Smooth muscle cell (in vitro differentiated cells): ENCODE measurements around the gene MBD5. TPM values are rescaled to one million over a fixed set of nuclear protein-coding genes. Genes with fewer than 3 reads are reported as not detected.
A peak's percentile ranks its signal among the peaks of the same experiment; 100 is the strongest.

ENCODE experiments used
- DNase-seq: peaks from one replicate; lab custom pipeline; 2025; ENCODE audit not compliant: unreplicated experiment; lab: John Stamatoyannopoulos, UW
- H2AFZ ChIP-seq: fragments of 200-600 bp; sonication (generic); 2 replicates; pipeline ENCODE4 v1.6.0; 2016; ENCODE audit warnings: antibody characterized with exemption, low read depth, mild to moderate bottlenecking
- H3F3A ChIP-seq: fragments of 200-600 bp; sonication (generic); 2 replicates; pipeline ENCODE4 v1.6.0; 2017; ENCODE audit warnings: antibody characterized with exemption, low read depth
- H3K27ac ChIP-seq: fragments of 200-600 bp; sonication (generic); 2 replicates; pipeline ENCODE4 v1.5.1; 2016; ENCODE audit warnings: low read depth, mild to moderate bottlenecking
- H3K27me3 ChIP-seq: fragments of 200-600 bp; sonication (generic); 2 replicates; pipeline ENCODE4 v1.6.1; 2016; ENCODE audit warnings: low read depth, mild to moderate bottlenecking
- H3K36me3 ChIP-seq: fragments of 200-600 bp; sonication (generic); 2 replicates; pipeline ENCODE4 v1.5.1; 2016; ENCODE audit warnings: low read depth
- H3K4me1 ChIP-seq: fragments of 200-600 bp; sonication (generic); 2 replicates; pipeline ENCODE4 v1.5.1; 2016; ENCODE audit warnings: low read depth
- H3K4me2 ChIP-seq: fragments of 200-600 bp; sonication (generic); 2 replicates; pipeline ENCODE4 v1.6.0; 2016; ENCODE audit warnings: mild to moderate bottlenecking
- H3K4me3 ChIP-seq: fragments of 200-600 bp; sonication (generic); 2 replicates; pipeline ENCODE4 v1.5.1; 2016; ENCODE audit warnings: mild to moderate bottlenecking
- H3K79me2 ChIP-seq: fragments of 200-600 bp; sonication (generic); 2 replicates; pipeline ENCODE4 v1.6.0; 2016; ENCODE audit warnings: low read depth, mild to moderate bottlenecking
- H3K9ac ChIP-seq: fragments of 200-600 bp; sonication (generic); 2 replicates; pipeline ENCODE4 v1.6.0; 2016; ENCODE audit warnings: low read depth
- H3K9me3 ChIP-seq: fragments of 200-600 bp; sonication (generic); replicated peaks from 2 replicates; pipeline ENCODE4 v1.5.1; 2016; ENCODE audit warnings: low read depth
- H4K20me1 ChIP-seq: fragments of 200-600 bp; sonication (generic); 2 replicates; pipeline ENCODE4 v1.6.0; 2016; ENCODE audit warnings: low read depth
- CTCF ChIP-seq: fragments of 200-600 bp; sonication (generic); IDR thresholded peaks from 2 replicates; pipeline ENCODE4 v1.5.1; 2017; ENCODE audit warnings: borderline replicate concordance, mild to moderate bottlenecking, antibody characterized with exemption; ENCODE audit not compliant: insufficient read depth, poor library complexity, severe bottlenecking
- WGBS: methylation state at CpG from one replicate; pipeline ENCODE4 v1.1.7; 2016; ENCODE audit warnings: low lambda C conversion rate; 5-methylcytosine and 5-hydroxymethylcytosine counted together
- polyA plus RNA-seq: library from polyadenylated mRNA; unstranded; fragments of >200 nt; fragmentation: Nextera tagmentation; extraction: Ambion mirVana; gene quantifications from 2 replicates; pipeline ENCODE4 v1.2.1, GENCODE V29; 2016
- total RNA-seq: library from RNA; depleted of rRNA; stranded (reverse); fragments of >200 nt; gene quantifications from 2 replicates; pipeline ENCODE4 v1.2.3, GENCODE V29; 2014

MBD5 gene
- total and polyA plus RNA-seq, 2 experiments from 2014 or later = 25.7 to 31.2 TPM

- Histone ChIP-seq H3K4me1 (no peaks in the 10 kb centered on the region), H3K36me3 (no peaks in the 10 kb centered on the region), H3K9ac (no peak overlapping the region), H2AFZ (no peak overlapping the region), H3K4me3 (no peak overlapping the region), H3K79me2 (peaks cover 23% of the 10 kb centered on the region), H3F3A (no peaks in the 10 kb centered on the region), H4K20me1 (peaks cover 42% of the 10 kb centered on the region), H3K27ac (no peak overlapping the region), H3K9me3 (no peaks in the 10 kb centered on the region), H3K27me3 (no peaks in the 10 kb centered on the region), H3K4me2 (no peak overlapping the region)
- no peak for TF ChIP-seq CTCF
- 80% methylated on average over 6 of the region's 6 CpGs for WGBS
- DNase-seq = no peak
These were observed 337.5 kb downstream of the MBD5 start for GRCh38 chr2:148358375-148358774.

- H3F3A ChIP-seq = no peaks in the 10 kb centered on the region
- DNase-seq = no peak
- peaks cover 42% of the 10 kb centered on the region for H4K20me1 ChIP-seq
- no peak overlapping the region for H3K27ac ChIP-seq
- H3K36me3 ChIP-seq = no peaks in the 10 kb centered on the region
- H3K4me2 ChIP-seq = no peak overlapping the region
- H3K9me3 ChIP-seq = no peaks in the 10 kb centered on the region
- peaks cover 14% of the 10 kb centered on the region for H3K79me2 ChIP-seq
- H3K4me1 ChIP-seq = no peaks in the 10 kb centered on the region
- no peak overlapping the region for H2AFZ ChIP-seq
- TF ChIP-seq CTCF = no peak
- no peaks in the 10 kb centered on the region for H3K27me3 ChIP-seq
- H3K4me3 ChIP-seq = no peak overlapping the region
- WGBS = 100% methylated on average over 1 of the region's 1 CpG
- H3K9ac ChIP-seq = no peak overlapping the region
These were observed 339.8 kb downstream of the MBD5 start for GRCh38 chr2:148360662-148361061.

GRCh38 chr2:148362144-148362796, 341.4 kb downstream of the MBD5 start:
- no peak overlapping the region for H3K9ac ChIP-seq
- H3K79me2 ChIP-seq = peaks cover 10% of the 10 kb centered on the region
- H3K27ac ChIP-seq = no peak overlapping the region
- no peaks in the 10 kb centered on the region for H3K4me1 ChIP-seq
- DNase-seq = no peak
- no peak overlapping the region for H2AFZ ChIP-seq
- H3K4me3 ChIP-seq = no peak overlapping the region
- H3K4me2 ChIP-seq = no peak overlapping the region
- no peaks in the 10 kb centered on the region for H3K27me3 ChIP-seq
- no peak for TF ChIP-seq CTCF
- no peaks in the 10 kb centered on the region for H3K36me3 ChIP-seq
- no peaks in the 10 kb centered on the region for H3F3A ChIP-seq
- no peaks in the 10 kb centered on the region for H3K9me3 ChIP-seq
- 94% methylated on average over 10 of the region's 10 CpGs for WGBS
- H4K20me1 ChIP-seq = peaks cover 28% of the 10 kb centered on the region

GRCh38 chr2:148375214-148375613, 354.3 kb downstream of the MBD5 start:
- Histone ChIP-seq H3K9ac (no peak overlapping the region), H3K79me2 (peaks cover 4% of the 10 kb centered on the region), H3K27me3 (no peaks in the 10 kb centered on the region), H3F3A (peaks cover 3% of the 10 kb centered on the region), H4K20me1 (peaks cover 31% of the 10 kb centered on the region), H3K4me1 (no peaks in the 10 kb centered on the region), H3K9me3 (no peaks in the 10 kb centered on the region), H3K4me2 (peak overlapping the region; percentile 41), H3K4me3 (no peak overlapping the region), H3K27ac (peak overlapping the region; percentile 17), H3K36me3 (peaks cover 10% of the 10 kb centered on the region), H2AFZ (no peak overlapping the region)
- no peak for DNase-seq
- TF ChIP-seq CTCF = no peak
- WGBS = 19% methylated on average over 3 of the region's 3 CpGs
